Liver (tissue), 2 donors: ENCODE results near the gene IQSEC2.

Experiments used
- MAX ChIP-seq: IDR thresholded peaks from 2 replicates; pipeline ENCODE4 v1.6.1; 2016; ENCODE audit warnings: antibody characterized with exemption
- REST ChIP-seq: IDR thresholded peaks from 2 replicates; pipeline ENCODE4 v1.6.1; 2016; ENCODE audit warnings: antibody characterized with exemption, mild to moderate bottlenecking
- TAF1 ChIP-seq: conservative IDR thresholded peaks from 2 replicates; pipeline ENCODE4 v1.6.1; 2016; ENCODE audit warnings: antibody characterized with exemption, mild to moderate bottlenecking
- donor health status: healthy.

- no peak for TF ChIP-seq MAX
- no peak for TF ChIP-seq REST
- no peak for TF ChIP-seq TAF1
Observed at GRCh38 chrX:53286171-53286570, 4.8 kb upstream of the IQSEC2 start.
